ENCODE data around the gene MAT2B. TPM values are rescaled to one million over a fixed set of nuclear protein-coding genes. Genes with fewer than 3 reads are reported as not detected.

The MAT2B gene
- total RNA-seq, 2 experiments from 2014 or later: 89.0 to 103 TPM

DNA sequence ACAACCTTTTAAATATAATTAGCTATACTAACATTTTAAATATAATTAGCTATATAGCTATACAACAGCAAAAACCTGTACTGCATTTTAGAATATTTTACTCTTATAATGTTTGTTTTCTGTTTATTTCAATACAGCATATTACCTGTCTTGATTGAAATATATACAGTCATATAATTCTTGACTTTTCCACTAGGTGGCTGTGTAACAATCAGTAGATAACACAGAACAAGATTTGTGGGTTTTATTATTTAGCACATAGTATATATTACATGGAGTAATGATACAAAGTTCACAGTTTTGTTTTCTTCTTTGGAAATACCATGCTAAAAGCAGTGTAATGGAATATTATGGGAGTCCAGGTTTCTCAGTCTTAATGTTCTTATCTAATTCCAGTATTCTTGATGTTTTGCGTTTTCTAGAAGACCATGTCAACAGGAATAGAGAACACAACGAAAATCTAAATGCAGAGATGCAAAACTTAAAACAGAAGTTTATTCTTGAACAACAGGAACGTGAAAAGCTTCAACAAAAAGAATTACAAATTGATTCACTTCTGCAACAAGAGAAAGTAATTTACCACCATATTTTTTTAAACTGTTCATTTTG lies 31.7 kb upstream of the MAT2B start:
- no peaks in the 10 kb centered on the region for H3K9me3 Mint-ChIP-seq (ENCODE audit: low read depth)
- no peak overlapping the region for H3K4me3 Mint-ChIP-seq
- DNase-seq (no peak), ATAC-seq (no peak)
- H3K36me3 Mint-ChIP-seq (ENCODE audit: low read depth): peaks cover 71% of the 10 kb centered on the region
- H3K4me1 Mint-ChIP-seq: peaks cover 6% of the 10 kb centered on the region
- CTCF ChIA-PET: interaction anchor here (1.1 to 2.2 kb wide), 3 partner anchors 9 to 35 kb away, joined by 3 to 4 read pairs (median 3); no protein-coding TSS in a partner anchor
- POLR2A ChIA-PET: no interaction called here
- no peaks in the 10 kb centered on the region for H3K27me3 Mint-ChIP-seq
- intact Hi-C loops (cut with DNase I, micrococcal nuclease): loop anchor here in 1 of 2 experiments (10.0 kb wide), 1 partner anchor 1031 kb away; no protein-coding TSS in a partner anchor
- no peak overlapping the region for H3K27ac Mint-ChIP-seq

DNA sequence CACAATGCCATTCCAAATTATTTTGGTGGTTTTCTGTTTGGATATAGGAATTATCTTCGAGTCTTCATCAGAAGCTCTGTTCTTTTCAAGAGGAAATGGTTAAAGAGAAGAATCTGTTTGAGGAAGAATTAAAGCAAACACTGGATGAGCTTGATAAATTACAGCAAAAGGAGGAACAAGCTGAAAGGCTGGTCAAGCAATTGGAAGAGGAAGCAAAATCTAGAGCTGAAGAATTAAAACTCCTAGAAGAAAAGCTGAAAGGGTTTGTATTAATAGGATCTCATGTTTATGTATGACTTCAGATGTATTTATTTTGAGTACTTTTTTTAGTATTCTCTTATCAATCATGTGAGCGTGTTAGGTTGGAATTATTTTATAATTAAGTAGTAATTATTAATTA lies 30.0 kb upstream of the MAT2B start:
- DNase-seq: no peak
- peaks cover 6% of the 10 kb centered on the region for H3K4me1 Mint-ChIP-seq
- ChIA-PET CTCF (interaction anchor here (1.4 kb wide), 1 partner anchor 17 kb away, joined by 3 read pairs; no protein-coding TSS in a partner anchor), POLR2A (no interaction called here)
- no peak overlapping the region for H3K27ac Mint-ChIP-seq
- H3K4me3 Mint-ChIP-seq: no peak overlapping the region
- no peaks in the 10 kb centered on the region for H3K27me3 Mint-ChIP-seq
- ATAC-seq: no peak
- H3K9me3 Mint-ChIP-seq (ENCODE audit: low read depth): no peaks in the 10 kb centered on the region
- intact Hi-C loops (cut with DNase I, micrococcal nuclease): loop anchor here in 1 of 2 experiments (10.0 kb wide), 1 partner anchor 1029 kb away; no protein-coding TSS in a partner anchor
- peaks cover 72% of the 10 kb centered on the region for H3K36me3 Mint-ChIP-seq (ENCODE audit: low read depth)

GRCh38 chr5:163478126-163478981 lies 27.1 kb upstream of the MAT2B start:
- H3K27me3 Mint-ChIP-seq: no peaks in the 10 kb centered on the region
- no peak for DNase-seq
- H3K9me3 Mint-ChIP-seq (ENCODE audit: low read depth): no peaks in the 10 kb centered on the region
- no peak overlapping the region for H3K4me3 Mint-ChIP-seq
- ATAC-seq: no peak
- ChIA-PET CTCF (interaction anchor here (1.0 kb wide), 1 partner anchor 24 kb away, joined by 3 read pairs; no protein-coding TSS in a partner anchor), POLR2A (no interaction called here)
- H3K4me1 Mint-ChIP-seq: peaks cover 6% of the 10 kb centered on the region
- H3K27ac Mint-ChIP-seq: no peak overlapping the region
- intact Hi-C loops (cut with DNase I, micrococcal nuclease): loop anchor here in 1 of 2 experiments (10.0 kb wide), 1 partner anchor 1026 kb away; no protein-coding TSS in a partner anchor
- peaks cover 69% of the 10 kb centered on the region for H3K36me3 Mint-ChIP-seq (ENCODE audit: low read depth)

GRCh38 chr5:163478982-163479271 lies 26.5 kb upstream of the MAT2B start:
- no peak overlapping the region for H3K27ac Mint-ChIP-seq
- H3K4me1 Mint-ChIP-seq: peaks cover 6% of the 10 kb centered on the region
- CTCF ChIA-PET: interaction anchor here (1.0 kb wide), 1 partner anchor 24 kb away, joined by 3 read pairs; no protein-coding TSS in a partner anchor
- DNase-seq: no peak
- intact Hi-C loops (cut with DNase I, micrococcal nuclease): loop anchor here in 1 of 2 experiments (10.0 kb wide), 1 partner anchor 1026 kb away; no protein-coding TSS in a partner anchor
- H3K36me3 Mint-ChIP-seq (ENCODE audit: low read depth): peaks cover 67% of the 10 kb centered on the region
- no peak for ATAC-seq
- H3K4me3 Mint-ChIP-seq: no peak overlapping the region
- no peaks in the 10 kb centered on the region for H3K9me3 Mint-ChIP-seq (ENCODE audit: low read depth)
- POLR2A ChIA-PET: no interaction called here
- no peaks in the 10 kb centered on the region for H3K27me3 Mint-ChIP-seq

- ChIA-PET POLR2A (no interaction called here), CTCF (interaction anchor here (0.9 to 2.4 kb wide), 3 partner anchors 10 to 52 kb away, joined by 3 to 6 read pairs (median 5); partner anchors contain the start of gene CCNG1)
- intact Hi-C loops (cut with DNase I, micrococcal nuclease): no loop called here
- Mint-ChIP-seq H3K27ac (no peak overlapping the region), H3K9me3 (ENCODE audit: low read depth) (no peaks in the 10 kb centered on the region), H3K4me1 (no peaks in the 10 kb centered on the region), H3K27me3 (no peaks in the 10 kb centered on the region), H3K4me3 (no peak overlapping the region), H3K36me3 (ENCODE audit: low read depth) (peaks cover 45% of the 10 kb centered on the region)
- ATAC-seq (no peak), DNase-seq (peak; percentile 17)
Measured at GRCh38 chr5:163489055-163489744, 16.2 kb upstream of the MAT2B start.

DNA sequence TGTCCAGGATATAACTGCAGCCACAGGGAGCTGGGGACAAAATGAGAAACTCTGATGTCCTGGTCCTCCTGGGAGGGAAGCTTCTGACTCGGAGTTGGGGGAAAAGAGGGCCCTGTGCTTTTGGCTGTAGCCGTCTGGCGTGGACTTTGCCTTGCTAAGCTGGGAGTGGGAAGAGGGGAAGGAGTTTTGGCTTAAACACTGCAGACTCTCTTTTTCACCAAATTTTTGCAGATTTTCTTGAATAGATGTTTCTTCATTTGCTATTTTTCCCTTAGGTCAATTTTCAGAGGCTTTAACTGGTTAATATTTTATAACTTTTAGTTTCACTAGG lies 15.7 kb upstream of the MAT2B start:
- Mint-ChIP-seq H3K4me3 (no peak overlapping the region), H3K36me3 (ENCODE audit: low read depth) (peaks cover 42% of the 10 kb centered on the region), H3K27me3 (no peaks in the 10 kb centered on the region), H3K4me1 (no peaks in the 10 kb centered on the region), H3K9me3 (ENCODE audit: low read depth) (no peaks in the 10 kb centered on the region), H3K27ac (no peak overlapping the region)
- ChIA-PET CTCF (interaction anchor here (0.9 to 2.4 kb wide), 3 partner anchors 10 to 52 kb away, joined by 3 to 6 read pairs (median 5); partner anchors contain the start of gene CCNG1), POLR2A (no interaction called here)
- ATAC-seq: no peak
- intact Hi-C loops (cut with DNase I, micrococcal nuclease): no loop called here
- DNase-seq: no peak

- Mint-ChIP-seq H3K27me3 (no peaks in the 10 kb centered on the region), H3K9me3 (ENCODE audit: low read depth) (no peaks in the 10 kb centered on the region), H3K4me1 (no peaks in the 10 kb centered on the region), H3K36me3 (ENCODE audit: low read depth) (peaks cover 9% of the 10 kb centered on the region), H3K27ac (no peak overlapping the region), H3K4me3 (no peak overlapping the region)
- no peak for DNase-seq
- ChIA-PET POLR2A (no interaction called here), CTCF (interaction anchor here (1.1 kb wide), 1 partner anchor 80 kb away, joined by 3 read pairs; no protein-coding TSS in a partner anchor)
- ATAC-seq: no peak
- intact Hi-C loops (cut with DNase I, micrococcal nuclease): no loop called here
Measured at GRCh38 chr5:163496286-163496685, 9.1 kb upstream of the MAT2B start.

- intact Hi-C loops (cut with DNase I, micrococcal nuclease): no loop called here
- ChIA-PET CTCF (no interaction called here), POLR2A (no interaction called here)
Measured at GRCh38 chr5:163497315-163497714, 8.1 kb upstream of the MAT2B start.

DNA sequence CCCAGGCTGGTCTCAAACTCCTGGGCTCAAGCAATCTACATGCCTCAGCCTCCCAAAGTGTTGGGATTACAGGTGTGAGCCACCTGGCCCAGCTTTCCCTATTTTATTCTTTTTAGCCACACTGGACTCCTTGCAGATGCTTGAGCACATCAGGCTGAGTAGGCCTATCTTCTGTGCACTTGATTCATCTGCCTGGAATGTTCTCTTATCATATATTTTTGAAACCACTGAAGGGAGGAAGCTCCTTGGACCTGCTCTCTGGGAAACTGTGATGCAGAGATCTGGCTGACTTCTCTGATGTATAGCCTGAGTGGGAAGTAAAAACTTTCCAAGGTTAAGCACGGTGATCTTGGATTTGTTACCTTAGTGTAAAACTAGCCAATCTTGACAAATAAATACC lies 6.5 kb upstream of the MAT2B start:
- ChIA-PET POLR2A (interaction anchor here (1.3 kb wide), 1 partner anchor 37 kb away, joined by 6 read pairs; no protein-coding TSS in a partner anchor), CTCF (interaction anchor here (1.0 to 1.1 kb wide), 2 partner anchors 10 to 45 kb away, joined by 3 to 5 read pairs; no protein-coding TSS in a partner anchor)
- H3K36me3 Mint-ChIP-seq (ENCODE audit: low read depth): no peaks in the 10 kb centered on the region
- intact Hi-C loops (cut with DNase I, micrococcal nuclease): no loop called here
- H3K27me3 Mint-ChIP-seq: no peaks in the 10 kb centered on the region
- ATAC-seq (no peak), DNase-seq (no peak)
- H3K4me3 Mint-ChIP-seq: no peak overlapping the region
- no peaks in the 10 kb centered on the region for H3K9me3 Mint-ChIP-seq (ENCODE audit: low read depth)
- peaks cover 9% of the 10 kb centered on the region for H3K4me1 Mint-ChIP-seq
- H3K27ac Mint-ChIP-seq: no peak overlapping the region

More at GRCh38 chr5:163497315-163497714, 8.1 kb upstream of the MAT2B start:
- H3K9me3 Mint-ChIP-seq (ENCODE audit: low read depth): no peaks in the 10 kb centered on the region
- H3K27me3 Mint-ChIP-seq: no peaks in the 10 kb centered on the region
- H3K4me3 Mint-ChIP-seq: no peak overlapping the region
- peaks cover 8% of the 10 kb centered on the region for H3K36me3 Mint-ChIP-seq (ENCODE audit: low read depth)
- peaks cover under 1% of the 10 kb centered on the region for H3K4me1 Mint-ChIP-seq
- DNase-seq (no peak), ATAC-seq (no peak)
- H3K27ac Mint-ChIP-seq: no peak overlapping the region

DNA sequence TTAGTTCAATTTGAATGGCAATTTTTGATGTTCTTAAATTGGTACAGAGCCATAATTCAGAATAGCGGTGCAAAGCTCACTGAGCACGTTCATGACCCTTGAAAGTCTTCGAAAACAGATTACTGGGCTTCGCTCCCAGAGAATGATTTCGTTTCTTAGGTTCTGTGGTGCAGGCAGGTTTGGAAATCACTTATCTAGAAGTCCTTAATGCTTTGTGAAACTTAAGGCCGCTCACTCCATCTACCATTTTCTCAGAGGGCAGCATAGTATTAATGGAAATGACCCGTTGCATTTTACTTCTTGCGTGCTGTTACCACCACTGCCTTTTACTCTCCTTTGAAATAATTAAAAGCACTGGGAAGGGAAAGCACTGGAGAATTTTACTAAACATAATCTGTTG lies 2.9 kb upstream of the MAT2B start:
- ATAC-seq: no peak
- intact Hi-C loops (cut with DNase I, micrococcal nuclease): loop anchor here in 1 of 2 experiments (10.0 kb wide), 1 partner anchor 1958 kb away; the partner anchor contains the start of gene GABRB2
- H3K36me3 Mint-ChIP-seq (ENCODE audit: low read depth): peaks cover 1% of the 10 kb centered on the region
- peaks cover 11% of the 10 kb centered on the region for H3K4me1 Mint-ChIP-seq
- H3K4me3 Mint-ChIP-seq: peak overlapping the region; percentile 81
- peak overlapping the region; percentile 98 for H3K27ac Mint-ChIP-seq
- DNase-seq: no peak
- no peaks in the 10 kb centered on the region for H3K9me3 Mint-ChIP-seq (ENCODE audit: low read depth)
- ChIA-PET POLR2A (interaction anchor here (4.2 kb wide), 1 partner anchor 43 kb away, joined by 89 read pairs; the partner anchor contains the start of genes HMMR and NUDCD2), CTCF (interaction anchor here (1.3 to 3.5 kb wide), 2 partner anchors 23 to 42 kb away, joined by 3 to 26 read pairs; partner anchors contain the start of genes HMMR and NUDCD2)
- no peaks in the 10 kb centered on the region for H3K27me3 Mint-ChIP-seq

Data from activated CD4-positive, alpha-beta T cell treated with anti-CD3 and anti-CD28 coated beads for 36 hours (primary cell).